ENCODE data around the gene C18orf63.

The C18orf63 gene

DNA sequence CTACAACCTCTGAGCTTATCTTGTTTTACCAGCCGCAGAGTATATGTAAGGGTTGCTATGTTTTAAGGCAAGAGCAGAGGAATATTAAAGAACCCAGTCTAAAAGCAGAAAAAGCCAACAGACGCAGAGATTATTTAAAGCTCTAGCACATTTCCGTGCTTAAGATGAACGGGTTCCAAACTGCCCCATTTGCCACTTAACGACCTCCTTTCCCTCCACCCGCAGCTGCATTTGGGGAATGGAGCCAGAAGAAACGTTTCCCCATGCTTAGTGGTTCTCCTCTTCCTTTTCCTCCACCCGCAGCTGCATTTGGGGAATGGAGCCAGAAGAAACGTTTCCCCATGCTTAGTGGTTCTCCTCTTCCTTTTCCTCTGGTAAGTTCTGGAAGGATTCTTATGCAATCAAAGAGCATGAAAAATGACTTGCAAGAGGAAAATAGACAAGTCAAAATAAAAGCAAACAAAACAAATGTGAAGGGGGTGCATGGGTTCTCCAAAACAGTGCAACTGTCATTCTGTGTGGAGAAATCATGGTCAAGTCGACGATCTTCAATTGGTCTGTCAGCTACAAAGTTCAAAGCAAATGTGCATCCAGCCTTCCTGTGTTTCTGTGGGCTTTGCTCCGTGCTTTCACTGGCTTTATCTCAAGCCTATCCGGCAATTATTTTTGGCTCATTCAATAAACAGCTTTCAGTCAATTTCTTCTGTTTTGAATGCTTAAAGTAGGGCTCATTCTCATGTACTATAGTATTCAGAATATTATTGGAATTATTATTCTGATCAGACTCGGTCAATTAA is 83.7 kb downstream of the C18orf63 start:
- Mint-ChIP-seq H3K4me3 (no peak overlapping the region), H3K4me1 (peaks cover 35% of the 10 kb centered on the region), H3K36me3 (ENCODE audit: low read depth) (no peaks in the 10 kb centered on the region), H3K27me3 (ENCODE audit: low read depth) (peaks cover 16% of the 10 kb centered on the region), H3K9me3 (no peaks in the 10 kb centered on the region), H3K27ac (peak overlapping the region in 1 of 3 experiments; percentile 14)
- TF ChIP-seq, protein P1, sequence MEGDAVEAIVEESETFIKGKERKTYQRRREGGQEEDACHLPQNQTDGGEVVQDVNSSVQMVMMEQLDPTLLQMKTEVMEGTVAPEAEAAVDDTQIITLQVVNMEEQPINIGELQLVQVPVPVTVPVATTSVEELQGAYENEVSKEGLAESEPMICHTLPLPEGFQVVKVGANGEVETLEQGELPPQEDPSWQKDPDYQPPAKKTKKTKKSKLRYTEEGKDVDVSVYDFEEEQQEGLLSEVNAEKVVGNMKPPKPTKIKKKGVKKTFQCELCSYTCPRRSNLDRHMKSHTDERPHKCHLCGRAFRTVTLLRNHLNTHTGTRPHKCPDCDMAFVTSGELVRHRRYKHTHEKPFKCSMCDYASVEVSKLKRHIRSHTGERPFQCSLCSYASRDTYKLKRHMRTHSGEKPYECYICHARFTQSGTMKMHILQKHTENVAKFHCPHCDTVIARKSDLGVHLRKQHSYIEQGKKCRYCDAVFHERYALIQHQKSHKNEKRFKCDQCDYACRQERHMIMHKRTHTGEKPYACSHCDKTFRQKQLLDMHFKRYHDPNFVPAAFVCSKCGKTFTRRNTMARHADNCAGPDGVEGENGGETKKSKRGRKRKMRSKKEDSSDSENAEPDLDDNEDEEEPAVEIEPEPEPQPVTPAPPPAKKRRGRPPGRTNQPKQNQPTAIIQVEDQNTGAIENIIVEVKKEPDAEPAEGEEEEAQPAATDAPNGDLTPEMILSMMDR (IDR thresholded peaks at IDR 0.05; ENCODE audit: unreplicated experiment in 3 of 3), result no peak

DNA sequence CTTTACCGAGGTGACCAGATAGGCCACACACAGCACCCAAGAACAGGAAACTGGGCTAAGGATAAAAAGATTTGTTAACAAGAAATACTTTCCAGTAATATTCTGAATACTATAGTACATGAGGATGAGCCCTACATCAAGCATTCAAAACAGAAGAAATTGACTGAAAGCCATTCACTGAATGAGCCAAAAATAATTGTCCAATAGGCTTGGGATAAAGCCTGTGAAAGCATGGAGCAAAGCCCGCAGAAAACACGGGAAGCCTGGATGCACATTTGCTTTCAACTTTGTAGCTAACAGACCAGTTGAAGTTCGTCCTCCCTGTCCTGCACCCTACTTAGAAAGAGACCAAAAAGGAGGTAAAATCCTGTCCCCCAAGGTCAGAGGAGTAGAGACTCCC is 85.2 kb downstream of the C18orf63 start:
- peaks cover 24% of the 10 kb centered on the region for H3K4me1 Mint-ChIP-seq
- H3K9me3 Mint-ChIP-seq, result no peaks in the 10 kb centered on the region
- no peaks in the 10 kb centered on the region for H3K36me3 Mint-ChIP-seq (ENCODE audit: low read depth)
- H3K4me3 Mint-ChIP-seq, result no peak overlapping the region
- no peak overlapping the region for H3K27ac Mint-ChIP-seq
- TF ChIP-seq, protein P1 (IDR thresholded peaks at IDR 0.05; ENCODE audit: unreplicated experiment in 3 of 3), result no peak
- H3K27me3 Mint-ChIP-seq (ENCODE audit: low read depth), result peaks cover 9% of the 10 kb centered on the region

DNA sequence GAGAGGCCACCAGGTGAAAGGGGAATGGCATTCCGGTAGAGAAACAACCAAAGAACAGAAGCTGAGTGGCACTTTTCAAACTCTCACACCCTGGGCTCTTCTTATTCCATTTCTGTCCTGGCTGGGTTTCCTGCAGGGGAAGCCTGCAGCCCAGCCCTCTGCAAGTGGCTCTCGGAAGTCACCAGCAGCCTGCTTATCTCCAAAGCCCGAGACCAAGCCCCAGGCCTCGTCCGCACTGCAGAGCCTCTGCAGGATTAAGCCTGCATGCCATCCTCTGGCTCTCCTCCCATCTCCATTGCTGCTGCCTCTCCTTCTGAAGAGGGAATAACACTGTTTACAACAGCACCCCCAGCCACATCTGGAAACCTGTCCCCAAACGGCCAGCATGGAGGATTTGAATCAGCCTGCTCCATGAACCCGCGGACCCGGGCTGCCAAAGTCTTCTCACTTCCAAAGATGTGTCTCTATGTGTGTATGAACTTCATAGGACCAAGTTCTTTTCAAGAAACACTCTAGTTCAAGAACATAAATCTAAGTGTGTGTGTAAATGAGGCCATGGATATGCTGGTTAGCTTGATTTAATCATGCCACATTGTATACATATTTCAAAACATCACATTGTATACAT is 87.3 kb downstream of the C18orf63 start:
- TF ChIP-seq, protein P1 (IDR thresholded peaks at IDR 0.05; ENCODE audit: unreplicated experiment in 3 of 3), result no peak
- no peaks in the 10 kb centered on the region for H3K36me3 Mint-ChIP-seq (ENCODE audit: low read depth)
- peaks cover 15% of the 10 kb centered on the region for H3K27me3 Mint-ChIP-seq (ENCODE audit: low read depth)
- H3K4me3 Mint-ChIP-seq, result no peak overlapping the region
- H3K9me3 Mint-ChIP-seq, result no peaks in the 10 kb centered on the region
- H3K4me1 Mint-ChIP-seq, result peaks cover 8% of the 10 kb centered on the region
- no peak overlapping the region for H3K27ac Mint-ChIP-seq

DNA sequence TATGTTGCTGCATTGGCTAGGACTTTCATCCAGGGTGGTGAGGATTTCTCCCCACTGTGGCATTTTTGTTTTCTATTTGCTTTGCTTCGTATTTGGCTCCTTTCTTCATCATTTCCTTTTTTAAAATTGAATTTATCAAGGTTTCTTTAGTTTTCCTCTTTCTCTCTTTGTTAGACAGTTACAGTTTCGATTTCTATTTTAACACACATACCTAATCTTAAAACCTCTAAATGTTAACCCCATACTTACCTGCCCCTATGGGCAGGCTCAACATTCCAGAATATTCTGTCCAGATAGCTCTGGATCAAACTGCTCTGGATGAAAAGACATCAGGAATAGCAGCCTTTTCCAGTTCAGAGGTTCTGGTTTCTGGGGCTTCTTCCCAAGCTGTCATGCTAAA is 92.2 kb downstream of the C18orf63 start:
- Mint-ChIP-seq H3K36me3 (ENCODE audit: low read depth) (no peaks in the 10 kb centered on the region), H3K27me3 (ENCODE audit: low read depth) (peaks cover 39% of the 10 kb centered on the region), H3K9me3 (no peaks in the 10 kb centered on the region), H3K4me3 (no peak overlapping the region), H3K27ac (no peak overlapping the region), H3K4me1 (peaks cover 10% of the 10 kb centered on the region)
- TF ChIP-seq, protein P1 (IDR thresholded peaks at IDR 0.05; ENCODE audit: unreplicated experiment in 3 of 3), result no peak
